ENCODE results near the gene FLYWCH1. TPM values are rescaled to one million over a fixed set of nuclear protein-coding genes. Genes with fewer than 3 reads are reported as not detected.
A peak's percentile ranks its signal among the peaks of the same experiment; 100 is the strongest.

The FLYWCH1 gene
- total and polyA plus RNA-seq, 9 of the 15 experiments (the other 6 are each of a cell fraction or from before 2014, with no cell fraction given), result 0.18 to 33.6 (median 11.3) TPM

- no peak for TF ChIP-seq E4F1 (CRISPR knock-in tag; IDR thresholded peaks at IDR 0.05; ENCODE audit: borderline replicate concordance)
- no peak for TF ChIP-seq TRIM28 (IDR thresholded peaks at IDR 0.05)
- no peak for TF ChIP-seq BRCA1 (IDR thresholded peaks at IDR 0.05)
- no peak for TF ChIP-seq BRCA1 (CRISPR knock-in tag; IDR thresholded peaks at IDR 0.05)
- TF ChIP-seq SRF (CRISPR knock-in tag; IDR thresholded peaks at IDR 0.05), result peak in 1 of 2 experiments; percentile 55; a peak in 1 of 4 replicates
- peak; percentile 73; the same call in 1 of the 2 replicates for TF ChIP-seq REST (IDR thresholded peaks at IDR 0.05; ENCODE audit: borderline replicate concordance)
- peak; percentile 58 for TF ChIP-seq REST (CRISPR knock-in tag; IDR thresholded peaks at IDR 0.05; ENCODE audit: low read depth)
- TF ChIP-seq FOXK1 (CRISPR knock-in tag; IDR thresholded peaks at IDR 0.05; ENCODE audit: borderline replicate concordance), result no peak
- no peak for TF ChIP-seq ZNF507 (tag; conservative IDR thresholded peaks at IDR 0.05)
- TF ChIP-seq ELF2 (CRISPR knock-in tag; IDR thresholded peaks at IDR 0.05), result no peak; the same call in 1 of the 2 replicates
- TF ChIP-seq ZEB2 (IDR thresholded peaks at IDR 0.05), result 0 out of 2 replicates have a peak, but pooled peaks have one; percentile 23
These were observed 58.1 kb downstream of the FLYWCH1 start (continued) for GRCh38 chr16:2969545-2970521.

All from K562 (cell line).